Measurements from ENCODE around the gene POLR2M.

The POLR2M gene

GRCh38 chr15:57735431-57735830 lies 28.9 kb downstream of the POLR2M start:
- Histone ChIP-seq H3K9me2 (replicated peaks; ENCODE audit: control insufficient read depth, low read length) (no peaks in the 10 kb centered on the region), H3K79me2 (ENCODE audit: control insufficient read depth, low read length) (no peaks in the 10 kb centered on the region), H3K4me1 (ENCODE audit: control insufficient read depth, low read length) (no peaks in the 10 kb centered on the region), H3F3A (ENCODE audit: control insufficient read depth, insufficient read depth) (no peaks in the 10 kb centered on the region), H4K20me1 (ENCODE audit: control insufficient read depth, insufficient read depth, low read depth, low read length) (no peaks in the 10 kb centered on the region), H3K4me2 (ENCODE audit: low read length) (no peak overlapping the region), H3K27me3 (ENCODE audit: control insufficient read depth, low read length) (no peaks in the 10 kb centered on the region), H3K9me3 (ENCODE audit: control insufficient read depth, insufficient read depth, low read length) (no peaks in the 10 kb centered on the region), H3K4me3 (ENCODE audit: low read length) (no peak overlapping the region), H3K36me3 (ENCODE audit: control insufficient read depth, low read length) (no peaks in the 10 kb centered on the region), H3K27ac (ENCODE audit: low read depth, low read length) (no peak overlapping the region)
- no peak for TF ChIP-seq EZH2phosphoT487 (IDR thresholded peaks at IDR 0.05; ENCODE audit: borderline replicate concordance, low read length)
- TF ChIP-seq, protein P1, sequence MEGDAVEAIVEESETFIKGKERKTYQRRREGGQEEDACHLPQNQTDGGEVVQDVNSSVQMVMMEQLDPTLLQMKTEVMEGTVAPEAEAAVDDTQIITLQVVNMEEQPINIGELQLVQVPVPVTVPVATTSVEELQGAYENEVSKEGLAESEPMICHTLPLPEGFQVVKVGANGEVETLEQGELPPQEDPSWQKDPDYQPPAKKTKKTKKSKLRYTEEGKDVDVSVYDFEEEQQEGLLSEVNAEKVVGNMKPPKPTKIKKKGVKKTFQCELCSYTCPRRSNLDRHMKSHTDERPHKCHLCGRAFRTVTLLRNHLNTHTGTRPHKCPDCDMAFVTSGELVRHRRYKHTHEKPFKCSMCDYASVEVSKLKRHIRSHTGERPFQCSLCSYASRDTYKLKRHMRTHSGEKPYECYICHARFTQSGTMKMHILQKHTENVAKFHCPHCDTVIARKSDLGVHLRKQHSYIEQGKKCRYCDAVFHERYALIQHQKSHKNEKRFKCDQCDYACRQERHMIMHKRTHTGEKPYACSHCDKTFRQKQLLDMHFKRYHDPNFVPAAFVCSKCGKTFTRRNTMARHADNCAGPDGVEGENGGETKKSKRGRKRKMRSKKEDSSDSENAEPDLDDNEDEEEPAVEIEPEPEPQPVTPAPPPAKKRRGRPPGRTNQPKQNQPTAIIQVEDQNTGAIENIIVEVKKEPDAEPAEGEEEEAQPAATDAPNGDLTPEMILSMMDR (IDR thresholded peaks at IDR 0.05; ENCODE audit: low read depth, low read length, poor library complexity, severe bottlenecking), result no peak

GRCh38 chr15:57735891-57736290 lies 29.4 kb downstream of the POLR2M start:
- no peak for TF ChIP-seq EZH2phosphoT487 (IDR thresholded peaks at IDR 0.05; ENCODE audit: borderline replicate concordance, low read length)
- TF ChIP-seq, protein P1 (IDR thresholded peaks at IDR 0.05; ENCODE audit: low read depth, low read length, poor library complexity, severe bottlenecking), result no peak
- Histone ChIP-seq H3K27ac (ENCODE audit: low read depth, low read length) (no peak overlapping the region), H3K9me2 (replicated peaks; ENCODE audit: control insufficient read depth, low read length) (no peaks in the 10 kb centered on the region), H3K4me2 (ENCODE audit: low read length) (no peak overlapping the region), H3F3A (ENCODE audit: control insufficient read depth, insufficient read depth) (no peaks in the 10 kb centered on the region), H3K79me2 (ENCODE audit: control insufficient read depth, low read length) (no peaks in the 10 kb centered on the region), H4K20me1 (ENCODE audit: control insufficient read depth, insufficient read depth, low read depth, low read length) (no peaks in the 10 kb centered on the region), H3K36me3 (ENCODE audit: control insufficient read depth, low read length) (no peaks in the 10 kb centered on the region), H3K27me3 (ENCODE audit: control insufficient read depth, low read length) (no peaks in the 10 kb centered on the region), H3K9me3 (ENCODE audit: control insufficient read depth, insufficient read depth, low read length) (no peaks in the 10 kb centered on the region), H3K4me3 (ENCODE audit: low read length) (no peak overlapping the region), H3K4me1 (ENCODE audit: control insufficient read depth, low read length) (no peaks in the 10 kb centered on the region)

GRCh38 chr15:57736591-57736990 lies 30.1 kb downstream of the POLR2M start:
- Histone ChIP-seq H3K4me3 (ENCODE audit: low read length) (no peak overlapping the region), H3K4me2 (ENCODE audit: low read length) (no peak overlapping the region), H3K79me2 (ENCODE audit: control insufficient read depth, low read length) (no peaks in the 10 kb centered on the region), H3K9me3 (ENCODE audit: control insufficient read depth, insufficient read depth, low read length) (no peaks in the 10 kb centered on the region), H3K9me2 (replicated peaks; ENCODE audit: control insufficient read depth, low read length) (no peaks in the 10 kb centered on the region), H3F3A (ENCODE audit: control insufficient read depth, insufficient read depth) (no peaks in the 10 kb centered on the region), H4K20me1 (ENCODE audit: control insufficient read depth, insufficient read depth, low read depth, low read length) (no peaks in the 10 kb centered on the region), H3K36me3 (ENCODE audit: control insufficient read depth, low read length) (no peaks in the 10 kb centered on the region), H3K27ac (ENCODE audit: low read depth, low read length) (no peak overlapping the region), H3K27me3 (ENCODE audit: control insufficient read depth, low read length) (peaks cover 3% of the 10 kb centered on the region; the same call in 1 of the 2 replicates), H3K4me1 (ENCODE audit: control insufficient read depth, low read length) (no peaks in the 10 kb centered on the region)
- no peak for TF ChIP-seq EZH2phosphoT487 (IDR thresholded peaks at IDR 0.05; ENCODE audit: borderline replicate concordance, low read length)
- TF ChIP-seq, protein P1 (IDR thresholded peaks at IDR 0.05; ENCODE audit: low read depth, low read length, poor library complexity, severe bottlenecking), result no peak

Measured in DOHH2 (cell line).